ENCODE data around the gene PTPRD. TPM values are rescaled to one million over a fixed set of nuclear protein-coding genes. Genes with fewer than 3 reads are reported as not detected.

PTPRD gene
- total RNA-seq, 1 donor = 26.3 TPM

GRCh38 chr9:8660383-8660782 is 1952.4 kb downstream of the PTPRD start:
- DNase-seq (ENCODE audit: low read depth) = peak; percentile 41
- no peak overlapping the region for H3K4me3 ChIP-seq (ENCODE audit: low read depth, low read length)
- no peak for TF ChIP-seq CTCF (IDR thresholded peaks at IDR 0.05; ENCODE audit: insufficient read depth, low read depth, low read length)

- H3K4me3 ChIP-seq (ENCODE audit: low read depth, low read length) = no peak overlapping the region
- no peak for TF ChIP-seq CTCF (IDR thresholded peaks at IDR 0.05; ENCODE audit: insufficient read depth, low read depth, low read length)
- DNase-seq (ENCODE audit: low read depth) = no peak
Observed at GRCh38 chr9:8659108-8659507, 1953.7 kb downstream of the PTPRD start.

GRCh38 chr9:8655071-8655470 is 1957.7 kb downstream of the PTPRD start:
- TF ChIP-seq CTCF (IDR thresholded peaks at IDR 0.05; ENCODE audit: insufficient read depth, low read depth, low read length) = no peak
- no peak overlapping the region for H3K4me3 ChIP-seq (ENCODE audit: low read depth, low read length)
- no peak for DNase-seq (ENCODE audit: low read depth)

- H3K4me3 ChIP-seq (ENCODE audit: low read depth, low read length) = no peak overlapping the region
- no peak for DNase-seq (ENCODE audit: low read depth)
- no peak for TF ChIP-seq CTCF (IDR thresholded peaks at IDR 0.05; ENCODE audit: insufficient read depth, low read depth, low read length)
Observed at GRCh38 chr9:8653855-8654254, 1958.9 kb downstream of the PTPRD start.

- DNase-seq (ENCODE audit: low read depth) = no peak
- no peak overlapping the region for H3K4me3 ChIP-seq (ENCODE audit: low read depth, low read length)
- no peak for TF ChIP-seq CTCF (IDR thresholded peaks at IDR 0.05; ENCODE audit: insufficient read depth, low read depth, low read length)
Observed at GRCh38 chr9:8653111-8653510, 1959.7 kb downstream of the PTPRD start.

GRCh38 chr9:8652255-8652654 is 1960.5 kb downstream of the PTPRD start:
- no peak overlapping the region for H3K4me3 ChIP-seq (ENCODE audit: low read depth, low read length)
- no peak for TF ChIP-seq CTCF (IDR thresholded peaks at IDR 0.05; ENCODE audit: insufficient read depth, low read depth, low read length)
- no peak for DNase-seq (ENCODE audit: low read depth)

- no peak for DNase-seq (ENCODE audit: low read depth)
- no peak overlapping the region for H3K4me3 ChIP-seq (ENCODE audit: low read depth, low read length)
- TF ChIP-seq CTCF (IDR thresholded peaks at IDR 0.05; ENCODE audit: insufficient read depth, low read depth, low read length) = no peak
Observed at GRCh38 chr9:8651846-8652215, 1961.0 kb downstream of the PTPRD start.

Measured in fibroblast of villous mesenchyme (primary cell).